A549 treated with dexamethasone at 1 μM for 4 hours (cell line): Measurements from ENCODE around the gene NPIPB12. TPM values are rescaled to one million over a fixed set of nuclear protein-coding genes. Genes with fewer than 3 reads are reported as not detected.

Experiments used
- total RNA-seq: library from RNA; stranded (reverse); fragments of 200-300 nt; extraction: Qiagen RNA extraction; gene quantifications from 5 replicates; pipeline ENCODE4 v1.2.3, GENCODE V29; 2022

NPIPB12 gene
- 15.7 to 37.4 TPM (median 29.7 TPM) in 5 replicates for total RNA-seq

GRCh38 chr16:29506308-29506707 lies at the start of gene NPIPB12:
NPIPB12 (minus strand) TSS chr16:29506408.

GRCh38 chr16:29459706-29460646 lies 46.2 kb downstream of the NPIPB12 start, which contains the start of gene SULT1A4:
SULT1A4 (plus strand) TSS chr16:29459913; CDS start chr16:29461386, 1,473 bp downstream.

GRCh38 chr16:29454269-29454668 lies 51.9 kb downstream of the NPIPB12 start, which contains the start of the genes BOLA2 and SLX1B:
BOLA2 (minus strand) TSS chr16:29454351; CDS start chr16:29454253, 98 bp downstream.
SLX1B (plus strand) TSS chr16:29454533.

Other genes starting within 250 kb of the NPIPB12 start
- 0.41 to 1.8 TPM (median 1.2 TPM) in 5 replicates for gene NPIPB11, start 99.7 kb downstream of the NPIPB12 start, total RNA-seq
- gene BOLA2, start 52.1 kb downstream of the NPIPB12 start, total RNA-seq, result 18.0 to 25.4 TPM (median 21.5 TPM) in 5 replicates
- 65.4 to 77.5 TPM (median 75.3 TPM) in 5 replicates for gene SLX1B, start 51.9 kb downstream of the NPIPB12 start, total RNA-seq
- 23.0 to 35.5 TPM (median 28.4 TPM) in 5 replicates for gene SULT1A4, start 46.5 kb downstream of the NPIPB12 start, total RNA-seq
- not detected in 5 replicates for gene SPN, start 156.8 kb upstream of the NPIPB12 start, total RNA-seq
- gene QPRT, start 172.8 kb upstream of the NPIPB12 start, total RNA-seq, result 0.48 to 1.0 TPM (median 0.86 TPM) in 5 replicates
- gene C16orf54, start 239.6 kb upstream of the NPIPB12 start, total RNA-seq, result not detected in 5 replicates